ENCODE data around the gene SIRT5.

- TF ChIP-seq CTCF (IDR thresholded peaks at IDR 0.05; ENCODE audit: insufficient read depth, low read length) (no peak), GABPA (IDR thresholded peaks at IDR 0.05; ENCODE audit: low read depth) (no peak), POLR2AphosphoS5 (IDR thresholded peaks at IDR 0.05; ENCODE audit: low read depth) (no peak)
Observed at GRCh38 chr6:13611715-13612114, 37.3 kb downstream of the SIRT5 start.

All from HL-60 (cell line).